K562 (cell line): ENCODE data around the gene TCP10L. TPM values are rescaled to one million over a fixed set of nuclear protein-coding genes. Genes with fewer than 3 reads are reported as not detected.

ENCODE experiments used
- CAMTA2 ChIP-seq: fragments of 250-450 bp; sonication (Bioruptor Pico); conservative IDR thresholded peaks from 2 replicates; pipeline ENCODE4 v1.5.1; 2022
- COPS2 ChIP-seq: fragments of 450-650 bp; conservative IDR thresholded peaks from 2 replicates; pipeline ENCODE4 v1.6.1; 2016; ENCODE audit warnings: mild to moderate bottlenecking, moderate library complexity
- CREB3 ChIP-seq: fragments of 450-650 bp; conservative IDR thresholded peaks from 2 replicates; pipeline ENCODE4 v1.6.1; 2016; ENCODE audit warnings: missing genetic modification characterization, low read depth, mild to moderate bottlenecking, missing compliant biosample characterization, moderate library complexity
- FOXA1 ChIP-seq: fragments of 450-650 bp; IDR thresholded peaks from 2 replicates; pipeline ENCODE4 v1.6.1; 2016; ENCODE audit warnings: mild to moderate bottlenecking, borderline replicate concordance
- HDAC3 ChIP-seq: fragments of 450-650 bp; IDR thresholded peaks from 2 replicates; pipeline ENCODE4 v1.6.1; 2018; ENCODE audit warnings: borderline replicate concordance, mild to moderate bottlenecking, moderate library complexity; ENCODE audit not compliant: partially characterized antibody
- HOXB6 ChIP-seq: fragments of 250-450 bp; sonication (Bioruptor Pico); IDR thresholded peaks from 2 replicates; pipeline ENCODE4 v1.5.1; 2022; ENCODE audit warnings: mild to moderate bottlenecking, borderline replicate concordance
- MTA3 ChIP-seq: fragments of 450-650 bp; formaldehyde crosslinking; IDR thresholded peaks from 2 replicates; pipeline ENCODE4 v1.6.1; 2017; ENCODE audit warnings: mild to moderate bottlenecking, borderline replicate concordance
- NCOR1 ChIP-seq: fragments of 450-650 bp; IDR thresholded peaks from 2 replicates; pipeline ENCODE4 v1.6.1; 2016; ENCODE audit warnings: mild to moderate bottlenecking, moderate library complexity
- NR2F6 ChIP-seq: fragments of 450-650 bp; formaldehyde crosslinking; IDR thresholded peaks from 2 replicates; pipeline ENCODE4 v1.4.0; 2020; ENCODE audit warnings: mild to moderate bottlenecking
- ZNF551 ChIP-seq: fragments of 250-450 bp; sonication (Bioruptor Pico); IDR thresholded peaks from 2 replicates; pipeline ENCODE4 v1.5.0; 2021; ENCODE audit warnings: mild to moderate bottlenecking, moderate library complexity
- ZNF583 ChIP-seq: fragments of 250-450 bp; sonication (Bioruptor Pico); IDR thresholded peaks from 2 replicates; pipeline ENCODE4 v1.4.0; 2020
- ZNF586 ChIP-seq: fragments of 450-650 bp; formaldehyde crosslinking; conservative IDR thresholded peaks from 2 replicates; pipeline ENCODE4 v1.4.0; 2020; ENCODE audit warnings: mild to moderate bottlenecking, moderate library complexity
- ZNF639 ChIP-seq, 2 experiments: fragments of 200-800 bp in 1 of 2; sonication (Bioruptor generic) in 1 of 2; sonication (generic) in 1 of 2; formaldehyde crosslinking in 1 of 2; IDR thresholded peaks in 1 of 2; conservative IDR thresholded peaks in 1 of 2; 2 replicates each; pipeline versions ENCODE4 v1.5.0 to v1.6.1; 2016 to 2020; ENCODE audit warnings: missing compliant biosample characterization in 1 of 2, missing genetic modification characterization in 1 of 2, missing genetic modification reagents in 1 of 2
- ZNF75A ChIP-seq: fragments of 450-650 bp; formaldehyde crosslinking; IDR thresholded peaks from 2 replicates; pipeline ENCODE4 v1.4.0; 2020; ENCODE audit warnings: mild to moderate bottlenecking
- polyA plus RNA-seq, 8 experiments: library from polyadenylated mRNA; depleted of rRNA in 4 of 8; stranded (reverse) in 5 of 8; unstranded in 3 of 8; fragments of >200 nt; fragmentation: Nextera tagmentation in 2 of 8; fragmentation: Illumina TruSeq in 1 of 8; extraction: Ambion mirVana in 2 of 8; extraction: Trizol in 1 of 8; gene quantifications; 2 replicates each; pipeline versions ENCODE4 v1.2.1 to v1.2.3, GENCODE V29; 2011 to 2014; ENCODE audit warnings: inconsistent platforms in 1 of 8, missing spikeins in 1 of 8
- total RNA-seq, 7 experiments: library from RNA; depleted of rRNA in 6 of 7; stranded (reverse); fragments of >200 nt in 6 of 7; fragmentation: Illumina TruSeq in 2 of 7; extraction: Trizol in 2 of 7; gene quantifications; 2 replicates each; pipeline versions ENCODE4 v1.2.1 to v1.2.3, GENCODE V29; 2011 to 2021; ENCODE audit warnings: low replicate concordance in 1 of 7
- TF ChIP-seq, protein P1 (sequence below): fragments of 450-650 bp; IDR thresholded peaks from 2 replicates; pipeline ENCODE4 v1.6.1; 2016; ENCODE audit warnings: low read depth
- TF ChIP-seq, protein P2 (sequence below): sonication (generic); IDR thresholded peaks from 2 replicates; pipeline ENCODE4 v1.6.1; 2016

TCP10L gene
- total and polyA plus RNA-seq, 9 of the 15 experiments (the other 6 are each of a cell fraction or from before 2014, with no cell fraction given), result 0.34 to 0.91 (median 0.56) TPM; not detected in 2

- no peak for TF ChIP-seq ZNF583 (CRISPR knock-in tag)
- no peak for TF ChIP-seq CAMTA2 (CRISPR knock-in tag)
- TF ChIP-seq NCOR1, result 0 out of 2 replicates have a peak, but pooled peaks have one; percentile 12
- no peak for TF ChIP-seq HOXB6 (CRISPR knock-in tag)
- TF ChIP-seq ZNF639 (CRISPR knock-in tag; conservative IDR thresholded peaks at IDR 0.05 in 1 of 2, IDR thresholded peaks at IDR 0.05 in 1 of 2), result no peak
- no peak for TF ChIP-seq FOXA1
- TF ChIP-seq ZNF551 (CRISPR knock-in tag), result no peak
- TF ChIP-seq, protein P1, sequence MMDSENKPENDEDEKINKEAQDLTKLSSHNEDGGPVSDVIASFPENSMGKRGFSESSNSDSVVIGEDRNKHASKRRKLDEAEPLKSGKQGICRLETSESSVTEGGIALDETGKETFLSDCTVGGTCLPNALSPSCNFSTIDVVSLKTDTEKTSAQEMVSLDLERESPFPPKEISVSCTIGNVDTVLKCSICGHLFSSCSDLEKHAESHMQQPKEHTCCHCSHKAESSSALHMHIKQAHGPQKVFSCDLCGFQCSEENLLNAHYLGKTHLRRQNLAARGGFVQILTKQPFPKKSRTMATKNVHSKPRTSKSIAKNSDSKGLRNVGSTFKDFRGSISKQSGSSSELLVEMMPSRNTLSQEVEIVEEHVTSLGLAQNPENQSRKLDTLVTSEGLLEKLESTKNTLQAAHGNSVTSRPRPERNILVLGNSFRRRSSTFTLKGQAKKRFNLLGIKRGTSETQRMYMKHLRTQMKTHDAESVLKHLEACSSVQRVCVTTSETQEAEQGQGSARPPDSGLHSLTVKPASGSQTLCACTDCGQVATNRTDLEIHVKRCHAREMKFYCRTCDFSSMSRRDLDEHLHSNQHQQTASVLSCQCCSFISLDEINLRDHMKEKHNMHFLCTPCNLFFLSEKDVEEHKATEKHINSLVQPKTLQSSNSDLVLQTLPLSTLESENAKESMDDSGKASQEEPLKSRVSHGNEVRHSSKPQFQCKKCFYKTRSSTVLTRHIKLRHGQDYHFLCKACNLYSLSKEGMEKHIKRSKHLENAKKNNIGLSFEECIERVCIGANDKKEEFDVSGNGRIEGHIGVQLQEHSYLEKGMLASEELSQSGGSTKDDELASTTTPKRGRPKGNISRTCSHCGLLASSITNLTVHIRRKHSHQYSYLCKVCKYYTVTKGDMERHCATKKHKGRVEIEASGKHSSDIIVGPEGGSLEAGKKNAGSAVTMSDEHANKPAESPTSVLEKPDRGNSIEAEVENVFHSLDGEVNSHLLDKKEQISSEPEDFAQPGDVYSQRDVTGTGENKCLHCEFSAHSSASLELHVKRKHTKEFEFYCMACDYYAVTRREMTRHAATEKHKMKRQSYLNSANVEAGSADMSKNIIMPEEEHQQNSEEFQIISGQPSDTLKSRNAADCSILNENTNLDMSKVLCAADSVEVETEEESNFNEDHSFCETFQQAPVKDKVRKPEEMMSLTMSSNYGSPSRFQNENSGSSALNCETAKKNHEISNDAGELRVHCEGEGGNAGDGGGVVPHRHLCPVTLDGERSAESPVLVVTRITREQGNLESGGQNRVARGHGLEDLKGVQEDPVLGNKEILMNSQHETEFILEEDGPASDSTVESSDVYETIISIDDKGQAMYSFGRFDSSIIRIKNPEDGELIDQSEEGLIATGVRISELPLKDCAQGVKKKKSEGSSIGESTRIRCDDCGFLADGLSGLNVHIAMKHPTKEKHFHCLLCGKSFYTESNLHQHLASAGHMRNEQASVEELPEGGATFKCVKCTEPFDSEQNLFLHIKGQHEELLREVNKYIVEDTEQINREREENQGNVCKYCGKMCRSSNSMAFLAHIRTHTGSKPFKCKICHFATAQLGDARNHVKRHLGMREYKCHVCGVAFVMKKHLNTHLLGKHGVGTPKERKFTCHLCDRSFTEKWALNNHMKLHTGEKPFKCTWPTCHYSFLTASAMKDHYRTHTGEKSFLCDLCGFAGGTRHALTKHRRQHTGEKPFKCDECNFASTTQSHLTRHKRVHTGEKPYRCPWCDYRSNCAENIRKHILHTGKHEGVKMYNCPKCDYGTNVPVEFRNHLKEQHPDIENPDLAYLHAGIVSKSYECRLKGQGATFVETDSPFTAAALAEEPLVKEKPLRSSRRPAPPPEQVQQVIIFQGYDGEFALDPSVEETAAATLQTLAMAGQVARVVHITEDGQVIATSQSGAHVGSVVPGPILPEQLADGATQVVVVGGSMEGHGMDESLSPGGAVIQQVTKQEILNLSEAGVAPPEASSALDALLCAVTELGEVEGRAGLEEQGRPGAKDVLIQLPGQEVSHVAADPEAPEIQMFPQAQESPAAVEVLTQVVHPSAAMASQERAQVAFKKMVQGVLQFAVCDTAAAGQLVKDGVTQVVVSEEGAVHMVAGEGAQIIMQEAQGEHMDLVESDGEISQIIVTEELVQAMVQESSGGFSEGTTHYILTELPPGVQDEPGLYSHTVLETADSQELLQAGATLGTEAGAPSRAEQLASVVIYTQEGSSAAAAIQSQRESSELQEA, result no peak
- TF ChIP-seq, protein P2, sequence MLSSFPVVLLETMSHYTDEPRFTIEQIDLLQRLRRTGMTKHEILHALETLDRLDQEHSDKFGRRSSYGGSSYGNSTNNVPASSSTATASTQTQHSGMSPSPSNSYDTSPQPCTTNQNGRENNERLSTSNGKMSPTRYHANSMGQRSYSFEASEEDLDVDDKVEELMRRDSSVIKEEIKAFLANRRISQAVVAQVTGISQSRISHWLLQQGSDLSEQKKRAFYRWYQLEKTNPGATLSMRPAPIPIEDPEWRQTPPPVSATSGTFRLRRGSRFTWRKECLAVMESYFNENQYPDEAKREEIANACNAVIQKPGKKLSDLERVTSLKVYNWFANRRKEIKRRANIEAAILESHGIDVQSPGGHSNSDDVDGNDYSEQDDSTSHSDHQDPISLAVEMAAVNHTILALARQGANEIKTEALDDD, result no peak
- no peak for TF ChIP-seq HDAC3
- no peak for TF ChIP-seq CREB3
- TF ChIP-seq ZNF586 (CRISPR knock-in tag), result no peak
- peak; percentile 68; the same call in 1 of the 2 replicates for TF ChIP-seq MTA3
- no peak for TF ChIP-seq NR2F6
- TF ChIP-seq COPS2, result no peak
- no peak for TF ChIP-seq ZNF75A (CRISPR knock-in tag)
These were observed 15.8 kb downstream of the TCP10L start (continued) for GRCh38 chr21:32569261-32570230.
